Measurements from ENCODE around the gene CFAP221. TPM values are rescaled to one million over a fixed set of nuclear protein-coding genes. Genes with fewer than 3 reads are reported as not detected.

Gene CFAP221
- total and polyA plus RNA-seq, 10 of the 15 experiments (the other 5 are each of a cell fraction or from before 2014, with no cell fraction given): not detected

DNA sequence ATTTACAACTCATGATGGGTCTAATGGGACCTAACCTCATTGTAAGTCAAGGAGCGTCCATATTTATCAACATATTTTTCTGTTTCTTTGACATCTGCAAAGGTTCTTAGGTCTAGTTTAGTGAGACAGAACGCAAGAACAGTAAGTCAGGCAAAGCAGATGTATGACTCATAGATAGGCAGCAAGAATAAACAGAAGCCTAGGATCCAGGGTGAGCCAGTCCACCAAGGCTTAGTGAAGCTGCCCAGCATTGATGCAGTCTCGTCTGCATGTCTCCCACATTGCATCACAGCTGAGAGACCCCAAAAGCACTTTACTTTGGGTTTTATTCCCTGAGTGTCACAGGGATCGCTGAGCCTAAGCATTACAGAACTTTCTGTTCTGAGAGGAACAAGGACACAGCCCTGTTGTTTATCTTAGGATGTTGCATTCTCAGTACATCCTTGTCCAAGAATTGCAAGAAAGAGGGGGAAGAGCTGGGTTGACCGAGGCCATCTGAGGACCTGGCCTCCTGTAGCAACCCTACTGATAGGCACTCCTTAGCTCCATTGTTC, 105.2 kb downstream of the CFAP221 start (continued):
- TF ChIP-seq, protein P1, sequence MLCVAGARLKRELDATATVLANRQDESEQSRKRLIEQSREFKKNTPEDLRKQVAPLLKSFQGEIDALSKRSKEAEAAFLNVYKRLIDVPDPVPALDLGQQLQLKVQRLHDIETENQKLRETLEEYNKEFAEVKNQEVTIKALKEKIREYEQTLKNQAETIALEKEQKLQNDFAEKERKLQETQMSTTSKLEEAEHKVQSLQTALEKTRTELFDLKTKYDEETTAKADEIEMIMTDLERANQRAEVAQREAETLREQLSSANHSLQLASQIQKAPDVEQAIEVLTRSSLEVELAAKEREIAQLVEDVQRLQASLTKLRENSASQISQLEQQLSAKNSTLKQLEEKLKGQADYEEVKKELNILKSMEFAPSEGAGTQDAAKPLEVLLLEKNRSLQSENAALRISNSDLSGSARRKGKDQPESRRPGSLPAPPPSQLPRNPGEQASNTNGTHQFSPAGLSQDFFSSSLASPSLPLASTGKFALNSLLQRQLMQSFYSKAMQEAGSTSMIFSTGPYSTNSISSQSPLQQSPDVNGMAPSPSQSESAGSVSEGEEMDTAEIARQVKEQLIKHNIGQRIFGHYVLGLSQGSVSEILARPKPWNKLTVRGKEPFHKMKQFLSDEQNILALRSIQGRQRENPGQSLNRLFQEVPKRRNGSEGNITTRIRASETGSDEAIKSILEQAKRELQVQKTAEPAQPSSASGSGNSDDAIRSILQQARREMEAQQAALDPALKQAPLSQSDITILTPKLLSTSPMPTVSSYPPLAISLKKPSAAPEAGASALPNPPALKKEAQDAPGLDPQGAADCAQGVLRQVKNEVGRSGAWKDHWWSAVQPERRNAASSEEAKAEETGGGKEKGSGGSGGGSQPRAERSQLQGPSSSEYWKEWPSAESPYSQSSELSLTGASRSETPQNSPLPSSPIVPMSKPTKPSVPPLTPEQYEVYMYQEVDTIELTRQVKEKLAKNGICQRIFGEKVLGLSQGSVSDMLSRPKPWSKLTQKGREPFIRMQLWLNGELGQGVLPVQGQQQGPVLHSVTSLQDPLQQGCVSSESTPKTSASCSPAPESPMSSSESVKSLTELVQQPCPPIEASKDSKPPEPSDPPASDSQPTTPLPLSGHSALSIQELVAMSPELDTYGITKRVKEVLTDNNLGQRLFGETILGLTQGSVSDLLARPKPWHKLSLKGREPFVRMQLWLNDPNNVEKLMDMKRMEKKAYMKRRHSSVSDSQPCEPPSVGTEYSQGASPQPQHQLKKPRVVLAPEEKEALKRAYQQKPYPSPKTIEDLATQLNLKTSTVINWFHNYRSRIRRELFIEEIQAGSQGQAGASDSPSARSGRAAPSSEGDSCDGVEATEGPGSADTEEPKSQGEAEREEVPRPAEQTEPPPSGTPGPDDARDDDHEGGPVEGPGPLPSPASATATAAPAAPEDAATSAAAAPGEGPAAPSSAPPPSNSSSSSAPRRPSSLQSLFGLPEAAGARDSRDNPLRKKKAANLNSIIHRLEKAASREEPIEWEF (IDR thresholded peaks at IDR 0.05; ENCODE audit: insufficient replicate concordance, low read depth, low read length): no peak
- TF ChIP-seq, protein P2, sequence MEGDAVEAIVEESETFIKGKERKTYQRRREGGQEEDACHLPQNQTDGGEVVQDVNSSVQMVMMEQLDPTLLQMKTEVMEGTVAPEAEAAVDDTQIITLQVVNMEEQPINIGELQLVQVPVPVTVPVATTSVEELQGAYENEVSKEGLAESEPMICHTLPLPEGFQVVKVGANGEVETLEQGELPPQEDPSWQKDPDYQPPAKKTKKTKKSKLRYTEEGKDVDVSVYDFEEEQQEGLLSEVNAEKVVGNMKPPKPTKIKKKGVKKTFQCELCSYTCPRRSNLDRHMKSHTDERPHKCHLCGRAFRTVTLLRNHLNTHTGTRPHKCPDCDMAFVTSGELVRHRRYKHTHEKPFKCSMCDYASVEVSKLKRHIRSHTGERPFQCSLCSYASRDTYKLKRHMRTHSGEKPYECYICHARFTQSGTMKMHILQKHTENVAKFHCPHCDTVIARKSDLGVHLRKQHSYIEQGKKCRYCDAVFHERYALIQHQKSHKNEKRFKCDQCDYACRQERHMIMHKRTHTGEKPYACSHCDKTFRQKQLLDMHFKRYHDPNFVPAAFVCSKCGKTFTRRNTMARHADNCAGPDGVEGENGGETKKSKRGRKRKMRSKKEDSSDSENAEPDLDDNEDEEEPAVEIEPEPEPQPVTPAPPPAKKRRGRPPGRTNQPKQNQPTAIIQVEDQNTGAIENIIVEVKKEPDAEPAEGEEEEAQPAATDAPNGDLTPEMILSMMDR (IDR thresholded peaks at IDR 0.05 in 2 of 3, conservative IDR thresholded peaks at IDR 0.05 in 1 of 3; ENCODE audit: control insufficient read depth in 2 of 3, extremely low read depth in 1 of 3, insufficient read depth in 1 of 3, low read depth in 3 of 3, low read length in 3 of 3): no peak
- TF ChIP-seq CHD1 (IDR thresholded peaks at IDR 0.05; ENCODE audit: low read depth, low read length) (no peak), WRNIP1 (IDR thresholded peaks at IDR 0.05; ENCODE audit: borderline replicate concordance, low read depth, low read length) (no peak), CHD4 (IDR thresholded peaks at IDR 0.05) (no peak), BRCA1 (IDR thresholded peaks at IDR 0.05; ENCODE audit: low read depth, low read length) (no peak), GATAD2B (conservative IDR thresholded peaks at IDR 0.05; ENCODE audit: low read depth) (no peak)
- TF ChIP-seq, protein P3, sequence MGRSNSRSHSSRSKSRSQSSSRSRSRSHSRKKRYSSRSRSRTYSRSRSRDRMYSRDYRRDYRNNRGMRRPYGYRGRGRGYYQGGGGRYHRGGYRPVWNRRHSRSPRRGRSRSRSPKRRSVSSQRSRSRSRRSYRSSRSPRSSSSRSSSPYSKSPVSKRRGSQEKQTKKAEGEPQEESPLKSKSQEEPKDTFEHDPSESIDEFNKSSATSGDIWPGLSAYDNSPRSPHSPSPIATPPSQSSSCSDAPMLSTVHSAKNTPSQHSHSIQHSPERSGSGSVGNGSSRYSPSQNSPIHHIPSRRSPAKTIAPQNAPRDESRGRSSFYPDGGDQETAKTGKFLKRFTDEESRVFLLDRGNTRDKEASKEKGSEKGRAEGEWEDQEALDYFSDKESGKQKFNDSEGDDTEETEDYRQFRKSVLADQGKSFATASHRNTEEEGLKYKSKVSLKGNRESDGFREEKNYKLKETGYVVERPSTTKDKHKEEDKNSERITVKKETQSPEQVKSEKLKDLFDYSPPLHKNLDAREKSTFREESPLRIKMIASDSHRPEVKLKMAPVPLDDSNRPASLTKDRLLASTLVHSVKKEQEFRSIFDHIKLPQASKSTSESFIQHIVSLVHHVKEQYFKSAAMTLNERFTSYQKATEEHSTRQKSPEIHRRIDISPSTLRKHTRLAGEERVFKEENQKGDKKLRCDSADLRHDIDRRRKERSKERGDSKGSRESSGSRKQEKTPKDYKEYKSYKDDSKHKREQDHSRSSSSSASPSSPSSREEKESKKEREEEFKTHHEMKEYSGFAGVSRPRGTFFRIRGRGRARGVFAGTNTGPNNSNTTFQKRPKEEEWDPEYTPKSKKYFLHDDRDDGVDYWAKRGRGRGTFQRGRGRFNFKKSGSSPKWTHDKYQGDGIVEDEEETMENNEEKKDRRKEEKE (IDR thresholded peaks at IDR 0.05): no peak
